GM21786 (cell line): ENCODE data around the gene LRIT2.

Source experiments
- ATAC-seq: cut with Tn5 transposase; IDR thresholded peaks from one replicate; pipeline ENCODE4 v1.9.1; 2021; ENCODE audit not compliant: unreplicated experiment

LRIT2 gene

GRCh38 chr10:84225427-84226173 is at the start of gene LRIT2:
LRIT2 (minus strand) TSS chr10:84225544; CDS start chr10:84225520, 24 bp downstream.
- no peak for ATAC-seq

- no peak for ATAC-seq
These were observed 45.4 kb upstream of the LRIT2 start for GRCh38 chr10:84270708-84271107.

- no peak for ATAC-seq
These were observed 44.4 kb upstream of the LRIT2 start for GRCh38 chr10:84269773-84270172.

GRCh38 chr10:84269162-84269561 is 43.8 kb upstream of the LRIT2 start:
- no peak for ATAC-seq

GRCh38 chr10:84267503-84268126 is 42.3 kb upstream of the LRIT2 start:
- peak; percentile 48 for ATAC-seq

- ATAC-seq, result no peak
These were observed 40.1 kb upstream of the LRIT2 start for GRCh38 chr10:84265418-84265817.

GRCh38 chr10:84264611-84265141 is 39.3 kb upstream of the LRIT2 start:
- ATAC-seq, result peak; percentile 93

- ATAC-seq, result no peak
These were observed 38.4 kb upstream of the LRIT2 start for GRCh38 chr10:84263716-84264115.

- ATAC-seq, result no peak
These were observed 37.0 kb upstream of the LRIT2 start for GRCh38 chr10:84262190-84262956.

- no peak for ATAC-seq
These were observed 36.0 kb upstream of the LRIT2 start for GRCh38 chr10:84261236-84261915.

- no peak for ATAC-seq
These were observed 32.8 kb upstream of the LRIT2 start for GRCh38 chr10:84258034-84258695.

- no peak for ATAC-seq
These were observed 32.1 kb upstream of the LRIT2 start for GRCh38 chr10:84257343-84258020.

- peak; percentile 58 for ATAC-seq
These were observed 31.4 kb upstream of the LRIT2 start for GRCh38 chr10:84256510-84257342.

- no peak for ATAC-seq
These were observed 29.5 kb upstream of the LRIT2 start for GRCh38 chr10:84254552-84255478.

- ATAC-seq, result no peak
These were observed 23.4 kb upstream of the LRIT2 start for GRCh38 chr10:84248794-84249193.

- no peak for ATAC-seq
These were observed 22.2 kb upstream of the LRIT2 start for GRCh38 chr10:84247496-84247895.

GRCh38 chr10:84244651-84245270 is 19.4 kb upstream of the LRIT2 start, which contains the start of gene RGR:
RGR (plus strand) TSS chr10:84245053; CDS start chr10:84245091, 38 bp downstream.
- no peak for ATAC-seq
